HL-60 (cell line): Measurements from ENCODE around the gene IFNG-AS1.

ENCODE experiments used
- TF ChIP-seq, protein P1 (sequence below): IDR thresholded peaks from 2 replicates; pipeline ENCODE4 v1.6.1; 2012; ENCODE audit warnings: low read depth; ENCODE audit not compliant: insufficient replicate concordance
- TF ChIP-seq, protein P2 (sequence below): IDR thresholded peaks from one replicate; pipeline ENCODE4 v1.5.1; 2011; ENCODE audit warnings: low read length, control low read depth, inconsistent platforms; ENCODE audit not compliant: insufficient read depth

DNA sequence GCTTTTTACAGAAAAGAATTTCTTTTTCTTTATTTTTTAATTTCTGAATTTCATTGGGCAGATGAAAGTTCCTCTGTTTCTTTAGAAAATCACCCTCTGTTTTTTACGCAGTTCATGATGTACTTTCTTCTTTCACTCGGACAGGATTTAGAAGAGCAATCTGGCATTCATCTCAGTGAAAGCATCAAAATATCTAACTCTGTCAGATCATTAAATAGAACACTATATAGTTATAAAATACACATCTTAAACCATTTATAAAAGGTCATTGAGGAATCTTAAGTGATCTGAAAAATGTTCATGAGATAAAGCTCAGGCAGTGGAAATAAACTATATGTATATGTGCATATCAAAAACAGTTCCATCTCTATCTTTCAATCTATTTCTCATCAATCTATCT, 3.9 kb downstream of the IFNG-AS1 start:
- TF ChIP-seq, protein P1, sequence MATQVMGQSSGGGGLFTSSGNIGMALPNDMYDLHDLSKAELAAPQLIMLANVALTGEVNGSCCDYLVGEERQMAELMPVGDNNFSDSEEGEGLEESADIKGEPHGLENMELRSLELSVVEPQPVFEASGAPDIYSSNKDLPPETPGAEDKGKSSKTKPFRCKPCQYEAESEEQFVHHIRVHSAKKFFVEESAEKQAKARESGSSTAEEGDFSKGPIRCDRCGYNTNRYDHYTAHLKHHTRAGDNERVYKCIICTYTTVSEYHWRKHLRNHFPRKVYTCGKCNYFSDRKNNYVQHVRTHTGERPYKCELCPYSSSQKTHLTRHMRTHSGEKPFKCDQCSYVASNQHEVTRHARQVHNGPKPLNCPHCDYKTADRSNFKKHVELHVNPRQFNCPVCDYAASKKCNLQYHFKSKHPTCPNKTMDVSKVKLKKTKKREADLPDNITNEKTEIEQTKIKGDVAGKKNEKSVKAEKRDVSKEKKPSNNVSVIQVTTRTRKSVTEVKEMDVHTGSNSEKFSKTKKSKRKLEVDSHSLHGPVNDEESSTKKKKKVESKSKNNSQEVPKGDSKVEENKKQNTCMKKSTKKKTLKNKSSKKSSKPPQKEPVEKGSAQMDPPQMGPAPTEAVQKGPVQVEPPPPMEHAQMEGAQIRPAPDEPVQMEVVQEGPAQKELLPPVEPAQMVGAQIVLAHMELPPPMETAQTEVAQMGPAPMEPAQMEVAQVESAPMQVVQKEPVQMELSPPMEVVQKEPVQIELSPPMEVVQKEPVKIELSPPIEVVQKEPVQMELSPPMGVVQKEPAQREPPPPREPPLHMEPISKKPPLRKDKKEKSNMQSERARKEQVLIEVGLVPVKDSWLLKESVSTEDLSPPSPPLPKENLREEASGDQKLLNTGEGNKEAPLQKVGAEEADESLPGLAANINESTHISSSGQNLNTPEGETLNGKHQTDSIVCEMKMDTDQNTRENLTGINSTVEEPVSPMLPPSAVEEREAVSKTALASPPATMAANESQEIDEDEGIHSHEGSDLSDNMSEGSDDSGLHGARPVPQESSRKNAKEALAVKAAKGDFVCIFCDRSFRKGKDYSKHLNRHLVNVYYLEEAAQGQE, result no peak
- TF ChIP-seq, protein P2, sequence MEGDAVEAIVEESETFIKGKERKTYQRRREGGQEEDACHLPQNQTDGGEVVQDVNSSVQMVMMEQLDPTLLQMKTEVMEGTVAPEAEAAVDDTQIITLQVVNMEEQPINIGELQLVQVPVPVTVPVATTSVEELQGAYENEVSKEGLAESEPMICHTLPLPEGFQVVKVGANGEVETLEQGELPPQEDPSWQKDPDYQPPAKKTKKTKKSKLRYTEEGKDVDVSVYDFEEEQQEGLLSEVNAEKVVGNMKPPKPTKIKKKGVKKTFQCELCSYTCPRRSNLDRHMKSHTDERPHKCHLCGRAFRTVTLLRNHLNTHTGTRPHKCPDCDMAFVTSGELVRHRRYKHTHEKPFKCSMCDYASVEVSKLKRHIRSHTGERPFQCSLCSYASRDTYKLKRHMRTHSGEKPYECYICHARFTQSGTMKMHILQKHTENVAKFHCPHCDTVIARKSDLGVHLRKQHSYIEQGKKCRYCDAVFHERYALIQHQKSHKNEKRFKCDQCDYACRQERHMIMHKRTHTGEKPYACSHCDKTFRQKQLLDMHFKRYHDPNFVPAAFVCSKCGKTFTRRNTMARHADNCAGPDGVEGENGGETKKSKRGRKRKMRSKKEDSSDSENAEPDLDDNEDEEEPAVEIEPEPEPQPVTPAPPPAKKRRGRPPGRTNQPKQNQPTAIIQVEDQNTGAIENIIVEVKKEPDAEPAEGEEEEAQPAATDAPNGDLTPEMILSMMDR, result no peak
